HG03025 (cell line): ENCODE measurements around the gene OLFM2.

ENCODE experiments used
- ATAC-seq: cut with Tn5 transposase; IDR thresholded peaks from one replicate; pipeline ENCODE4 v1.9.1; 2021; ENCODE audit warnings: mild to moderate bottlenecking, moderate library complexity; ENCODE audit not compliant: unreplicated experiment, low FRiP score

OLFM2 gene

DNA sequence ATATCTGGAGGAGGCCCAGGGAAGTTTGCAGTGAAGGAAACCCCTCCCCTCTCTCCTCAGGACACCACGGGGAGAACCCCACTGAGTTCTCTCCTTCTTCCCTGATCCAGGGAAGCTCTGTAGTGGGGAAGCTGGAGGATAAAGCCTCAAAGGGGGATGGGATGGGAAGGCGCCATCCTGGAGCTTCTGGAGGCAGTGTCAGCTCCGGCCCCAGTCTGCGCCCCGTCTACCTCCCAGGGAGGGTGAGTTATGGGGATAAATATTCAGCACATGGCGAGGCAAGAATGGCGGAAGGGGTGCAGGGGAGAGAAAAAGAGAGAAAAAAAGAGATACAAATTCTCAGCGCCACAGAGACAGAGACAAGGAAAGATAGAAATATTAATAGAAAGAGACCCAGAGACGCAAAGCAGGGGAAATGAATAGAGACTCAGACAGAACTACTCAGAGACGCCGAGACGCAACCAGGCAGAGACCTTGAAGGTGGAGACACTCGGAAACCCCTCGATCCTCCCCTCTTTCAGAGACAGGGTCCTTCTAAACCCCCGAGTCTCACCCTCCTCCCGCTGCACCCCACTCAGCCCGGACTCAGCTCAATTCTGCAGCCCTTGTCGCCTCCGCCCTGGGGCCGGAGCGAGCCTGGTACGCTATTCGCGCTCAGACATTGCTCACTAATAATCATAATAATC is 23.6 kb downstream of the OLFM2 start:
- no peak for ATAC-seq

GRCh38 chr19:9911524-9912185 is 24.7 kb downstream of the OLFM2 start:
- ATAC-seq = no peak

GRCh38 chr19:9910625-9911024 is 25.7 kb downstream of the OLFM2 start:
- ATAC-seq = no peak

DNA sequence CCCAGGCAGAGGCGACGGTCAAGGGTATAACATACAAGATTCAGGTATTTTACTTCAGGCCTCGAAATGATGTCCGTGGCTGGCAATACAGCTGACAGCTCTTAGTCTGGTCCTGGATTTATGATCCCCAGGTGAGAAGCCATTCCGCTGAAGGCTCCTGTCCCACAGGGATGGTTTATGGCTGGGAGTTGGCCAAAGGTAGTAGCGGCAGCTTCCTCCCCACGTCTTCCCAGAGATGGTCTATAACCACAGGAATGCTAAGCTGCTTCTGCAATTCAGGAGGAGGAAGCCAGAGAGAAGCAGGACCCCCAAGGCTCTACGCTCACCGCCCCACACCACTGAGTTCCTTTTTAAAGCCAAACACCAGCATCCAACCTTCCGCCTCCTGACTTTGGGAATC is 27.1 kb downstream of the OLFM2 start:
- ATAC-seq = no peak

DNA sequence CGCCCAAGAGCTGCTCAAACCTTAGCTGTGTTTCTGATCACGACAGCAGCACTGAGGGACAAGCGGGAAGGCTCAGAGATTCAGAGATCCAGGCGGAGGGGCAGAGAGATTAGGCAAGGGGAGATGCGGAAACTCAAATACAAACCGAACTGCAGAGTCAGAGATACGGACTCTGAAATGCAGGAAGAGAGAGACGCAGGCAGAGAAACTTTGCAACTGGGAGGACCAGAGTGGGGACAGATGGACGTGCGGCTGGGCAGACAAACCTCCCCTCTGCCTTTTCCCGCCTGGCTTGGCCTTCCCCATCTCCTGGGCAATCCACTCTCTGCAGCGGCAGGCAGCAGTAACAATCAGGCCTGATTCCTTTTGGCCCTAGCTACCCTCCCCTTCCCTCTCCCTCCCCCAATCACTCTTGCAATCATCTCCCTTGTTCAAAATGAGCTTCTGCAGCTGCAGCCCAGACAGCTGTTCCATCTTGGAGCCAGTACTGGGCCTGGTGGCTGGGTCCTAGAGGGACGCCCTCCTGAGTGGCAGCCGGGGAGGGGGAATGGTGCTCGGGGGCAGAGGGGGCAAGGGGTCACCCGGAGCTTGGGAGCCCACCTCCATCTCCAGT is 29.7 kb downstream of the OLFM2 start:
- ATAC-seq = no peak

DNA sequence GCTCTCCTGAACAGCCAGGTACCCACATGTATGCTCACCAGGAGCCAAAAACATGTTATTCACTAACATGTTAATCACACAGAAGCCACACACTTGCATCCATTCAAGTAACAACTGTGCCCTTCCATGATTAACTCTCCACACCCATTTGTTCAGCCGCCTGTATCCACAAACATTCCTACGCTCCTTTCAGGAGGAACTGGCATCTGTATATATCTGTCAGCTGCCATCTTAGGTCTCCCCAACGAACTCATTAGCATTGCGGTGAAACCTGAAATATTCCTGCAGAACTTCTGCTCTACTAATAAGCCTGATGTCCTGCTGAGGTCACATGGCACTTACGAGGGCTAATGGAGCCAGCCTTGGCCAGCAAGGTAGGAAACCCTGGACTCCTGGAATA is 33.0 kb downstream of the OLFM2 start:
- ATAC-seq = no peak

DNA sequence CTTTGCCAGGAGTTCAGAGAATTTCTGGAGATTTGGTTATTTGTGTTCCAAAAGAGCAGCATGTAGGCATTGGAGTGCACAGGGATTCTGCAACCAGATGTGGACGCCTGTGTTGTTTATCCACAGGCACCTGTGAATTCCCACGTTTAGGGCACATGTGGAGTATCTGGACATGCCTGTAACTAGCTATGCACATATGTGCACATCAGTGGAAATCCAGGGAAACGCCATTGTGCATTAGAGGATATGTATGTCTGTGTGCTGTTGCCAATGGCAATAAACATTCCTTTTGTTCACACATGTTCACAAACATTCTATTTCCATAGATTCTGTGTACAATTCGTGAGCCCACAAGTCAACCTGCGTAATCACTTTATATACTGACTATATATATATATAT is 34.7 kb downstream of the OLFM2 start:
- ATAC-seq = no peak

GRCh38 chr19:9901020-9901419 is 35.3 kb downstream of the OLFM2 start:
- no peak for ATAC-seq

DNA sequence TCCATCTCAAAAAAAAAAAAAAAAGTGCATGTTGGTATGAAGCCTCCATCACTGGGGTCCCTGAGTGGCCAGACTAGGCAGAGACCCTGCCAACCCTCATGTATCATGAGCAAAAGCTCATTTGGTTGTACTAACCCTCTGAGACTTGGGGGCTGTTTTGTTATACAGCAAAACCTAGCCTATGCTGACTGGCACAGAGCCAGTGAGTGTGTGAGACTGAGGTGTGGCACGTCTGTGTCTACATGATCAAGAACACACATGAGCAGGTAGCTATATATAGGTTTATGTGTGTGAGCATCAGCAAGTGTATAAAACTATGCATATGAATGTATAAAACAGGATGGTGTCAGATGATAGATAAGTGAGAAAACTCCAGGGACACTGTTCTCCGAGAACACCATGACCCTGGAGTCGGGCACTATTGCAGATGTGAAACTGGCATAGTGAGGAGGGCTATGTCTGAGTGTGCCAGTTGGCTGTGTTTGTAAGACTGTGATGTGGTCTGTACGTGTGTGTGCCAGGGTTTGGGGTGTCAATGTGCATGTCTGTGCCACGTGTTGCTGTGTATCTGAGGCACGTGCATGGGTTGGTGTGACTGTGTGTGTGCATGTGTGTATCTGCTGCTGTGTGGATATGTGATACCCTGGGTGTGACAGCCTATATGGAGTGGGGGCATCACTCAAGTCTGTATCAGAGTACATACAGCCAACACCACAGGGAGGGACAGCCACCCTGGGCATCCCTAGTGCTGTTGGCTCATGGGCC is 44.5 kb downstream of the OLFM2 start:
- no peak for ATAC-seq

DNA sequence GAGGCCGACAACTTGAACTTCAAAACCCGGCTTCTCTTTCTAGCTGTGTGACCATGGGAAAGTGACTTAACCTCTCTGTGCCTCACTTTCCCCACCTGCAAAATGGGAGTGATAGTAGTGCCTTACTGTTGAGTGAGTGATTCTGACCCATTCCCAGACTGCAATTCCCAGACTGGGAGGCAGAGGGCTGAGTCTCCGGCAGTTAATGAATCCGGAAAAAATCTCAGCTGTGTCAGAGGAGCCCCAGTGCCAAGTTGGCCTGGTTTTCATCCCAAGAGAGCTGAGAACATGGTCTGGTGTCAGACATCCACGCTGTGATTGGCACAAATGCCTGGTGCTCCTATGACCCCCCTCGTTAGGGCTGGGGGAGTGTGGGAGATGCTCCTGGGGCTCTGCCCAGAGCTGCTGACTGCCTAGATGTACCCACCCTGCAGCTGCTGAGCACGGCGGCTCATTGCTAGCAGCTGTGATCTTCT is 51.2 kb downstream of the OLFM2 start:
- no peak for ATAC-seq

- ATAC-seq = no peak
Observed at GRCh38 chr19:9883764-9884163, 52.6 kb downstream of the OLFM2 start.

DNA sequence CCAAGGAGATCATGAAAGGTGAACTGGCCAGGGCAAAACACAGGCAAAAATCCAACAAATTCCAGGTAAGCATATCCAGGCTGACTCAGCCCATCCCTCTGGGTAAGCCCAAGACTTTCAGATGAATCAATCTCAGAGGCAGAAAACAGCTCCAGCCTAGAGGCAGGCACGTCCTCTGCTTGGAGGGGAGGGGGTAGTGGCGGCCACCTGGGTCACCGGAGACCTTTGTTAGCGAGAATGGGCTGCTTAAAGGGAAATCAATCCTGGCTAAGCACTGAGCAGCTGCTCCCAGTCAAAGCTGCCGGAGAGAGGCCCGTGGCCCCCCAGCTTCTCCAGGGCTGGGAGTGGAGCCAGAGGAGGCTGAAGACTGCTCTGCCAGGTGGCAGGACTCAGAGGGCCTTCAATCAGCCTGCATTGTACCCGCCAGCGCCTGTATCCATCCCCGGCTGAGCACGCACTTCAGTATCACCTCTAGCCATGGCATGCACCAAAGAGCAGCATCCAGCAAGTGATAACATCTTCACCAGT is 53.0 kb downstream of the OLFM2 start:
- ATAC-seq = no peak

DNA sequence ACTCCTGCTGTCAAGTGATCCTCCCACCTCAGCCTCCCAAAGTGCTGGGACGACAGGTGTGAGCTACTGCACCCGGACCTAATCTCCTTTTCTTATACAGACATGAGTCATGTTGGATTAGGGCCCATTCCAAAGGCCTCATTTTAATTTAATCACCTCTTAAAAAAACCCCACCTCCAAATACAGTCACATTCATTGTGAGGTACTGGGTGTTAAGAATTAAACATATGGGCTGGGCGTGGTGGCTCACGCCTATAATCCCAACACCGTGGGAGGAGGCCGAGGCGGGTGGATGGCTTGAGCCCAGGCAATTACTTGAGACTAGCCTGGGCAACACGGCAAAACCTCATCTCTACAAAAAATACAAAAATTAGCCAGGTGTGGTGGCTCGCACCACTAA is 54.6 kb downstream of the OLFM2 start:
- no peak for ATAC-seq

DNA sequence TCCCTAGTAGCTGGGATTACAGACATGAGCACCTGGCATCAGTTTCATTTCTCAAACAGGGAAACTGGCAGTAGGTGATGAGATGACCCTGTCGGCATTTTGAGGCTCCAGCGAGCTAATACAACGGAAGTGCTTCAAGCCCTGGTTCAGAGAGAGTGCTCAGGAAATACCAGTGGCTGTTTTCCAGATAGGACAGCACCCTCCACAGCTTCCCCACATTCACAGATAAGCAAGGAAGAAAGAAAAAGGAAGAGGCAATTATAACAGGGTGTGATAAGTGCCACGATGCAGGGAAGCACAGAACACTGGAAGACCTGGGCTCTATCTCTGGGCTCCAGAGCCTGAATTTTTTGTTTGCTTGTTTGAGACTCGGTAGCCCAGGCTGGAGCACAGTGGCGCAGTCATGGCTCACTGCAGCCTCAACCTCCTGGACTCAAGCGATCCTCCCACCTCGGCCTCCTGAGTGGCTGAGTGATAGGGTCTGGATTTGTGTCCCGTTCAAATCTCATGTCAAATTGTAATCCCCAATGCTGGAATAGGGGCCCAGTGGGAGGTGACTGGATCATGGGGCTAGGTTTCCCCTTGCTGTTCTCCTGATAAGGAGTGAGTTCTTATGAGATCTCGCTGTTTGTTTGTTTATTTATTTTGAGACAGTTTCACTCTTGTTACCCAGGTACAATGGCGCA is 57.7 kb downstream of the OLFM2 start:
- no peak for ATAC-seq

- no peak for ATAC-seq
Observed at GRCh38 chr19:9877780-9878510, 58.4 kb downstream of the OLFM2 start.

DNA sequence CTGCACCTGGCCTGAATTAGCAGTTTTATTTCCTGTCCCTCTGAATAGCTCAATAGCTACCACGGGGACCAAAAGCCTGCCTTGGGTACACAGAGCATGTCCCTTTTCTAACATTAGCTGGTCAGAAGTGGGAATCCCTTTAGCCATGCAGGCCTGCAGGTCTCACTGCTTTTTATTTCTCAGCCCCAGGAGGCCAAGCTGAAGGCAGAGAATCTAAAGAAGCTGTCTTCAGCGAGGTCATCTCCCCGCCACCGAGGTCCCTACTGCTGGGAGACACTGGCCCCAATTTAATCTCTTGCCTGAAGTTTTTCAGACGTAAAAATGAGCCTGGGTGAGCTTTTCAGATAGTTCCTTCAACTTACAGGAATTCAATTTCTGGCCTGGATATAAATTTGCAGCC is 60.5 kb downstream of the OLFM2 start:
- ATAC-seq = no peak

GRCh38 chr19:9875031-9875627 is 61.2 kb downstream of the OLFM2 start:
- no peak for ATAC-seq

GRCh38 chr19:9872618-9873242 is 63.6 kb downstream of the OLFM2 start:
- ATAC-seq = no peak
